ENCODE data around the gene VKORC1.
A peak's percentile ranks its signal among the peaks of the same experiment; 100 is the strongest.
"Not testable (repeated sequence)": the region's sequence is repeated elsewhere in the genome, so short reads cannot be mapped to it uniquely, and the experiment has no call there.

The VKORC1 gene

GRCh38 chr16:31107465-31107867 is 12.9 kb upstream of the VKORC1 start:
- DNase-seq (ENCODE audit: low spot score), result no peak

GRCh38 chr16:31106509-31107464 is 12.2 kb upstream of the VKORC1 start:
- no peak for DNase-seq (ENCODE audit: low spot score)

- peak; percentile 53 for DNase-seq (ENCODE audit: low spot score)
Measured at GRCh38 chr16:31105677-31106213, 11.1 kb upstream of the VKORC1 start.

- DNase-seq (ENCODE audit: low spot score), result not testable (repeated sequence)
Measured at GRCh38 chr16:31100876-31101641, 6.5 kb upstream of the VKORC1 start.

GRCh38 chr16:31099860-31100638 is 5.5 kb upstream of the VKORC1 start:
- no peak for DNase-seq (ENCODE audit: low spot score)

GRCh38 chr16:31094088-31094423 is 541 bp downstream of the VKORC1 start:
- DNase-seq (ENCODE audit: low spot score), result no peak

GRCh38 chr16:31093132-31093703 is 1.4 kb downstream of the VKORC1 start:
- DNase-seq (ENCODE audit: low spot score), result no peak

DNA sequence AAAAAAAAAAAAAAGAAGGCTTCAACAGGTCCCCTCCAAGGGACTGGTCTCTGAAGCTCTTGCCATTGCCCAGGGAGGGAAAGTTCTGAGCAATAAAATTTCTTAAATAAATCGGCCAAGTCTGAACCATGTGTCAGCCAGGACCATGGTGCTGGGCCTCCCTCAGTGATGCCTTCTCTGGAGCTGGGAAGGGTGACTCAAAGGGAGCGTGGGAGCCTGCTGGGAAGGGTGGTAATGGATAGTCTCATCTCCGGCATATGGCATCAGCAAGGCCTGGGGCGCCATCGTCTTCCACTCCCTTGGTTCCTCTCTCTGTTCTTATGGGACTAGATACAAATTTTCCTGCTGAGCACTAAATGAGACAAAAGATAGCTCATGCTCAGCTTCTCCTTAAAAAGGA is 2.3 kb downstream of the VKORC1 start:
- no peak for DNase-seq (ENCODE audit: low spot score)

- DNase-seq (ENCODE audit: low spot score), result no peak
Measured at GRCh38 chr16:31090540-31090939, 4.1 kb downstream of the VKORC1 start.

- DNase-seq (ENCODE audit: low spot score), result no peak
Measured at GRCh38 chr16:31089199-31089598, 5.4 kb downstream of the VKORC1 start.

DNA sequence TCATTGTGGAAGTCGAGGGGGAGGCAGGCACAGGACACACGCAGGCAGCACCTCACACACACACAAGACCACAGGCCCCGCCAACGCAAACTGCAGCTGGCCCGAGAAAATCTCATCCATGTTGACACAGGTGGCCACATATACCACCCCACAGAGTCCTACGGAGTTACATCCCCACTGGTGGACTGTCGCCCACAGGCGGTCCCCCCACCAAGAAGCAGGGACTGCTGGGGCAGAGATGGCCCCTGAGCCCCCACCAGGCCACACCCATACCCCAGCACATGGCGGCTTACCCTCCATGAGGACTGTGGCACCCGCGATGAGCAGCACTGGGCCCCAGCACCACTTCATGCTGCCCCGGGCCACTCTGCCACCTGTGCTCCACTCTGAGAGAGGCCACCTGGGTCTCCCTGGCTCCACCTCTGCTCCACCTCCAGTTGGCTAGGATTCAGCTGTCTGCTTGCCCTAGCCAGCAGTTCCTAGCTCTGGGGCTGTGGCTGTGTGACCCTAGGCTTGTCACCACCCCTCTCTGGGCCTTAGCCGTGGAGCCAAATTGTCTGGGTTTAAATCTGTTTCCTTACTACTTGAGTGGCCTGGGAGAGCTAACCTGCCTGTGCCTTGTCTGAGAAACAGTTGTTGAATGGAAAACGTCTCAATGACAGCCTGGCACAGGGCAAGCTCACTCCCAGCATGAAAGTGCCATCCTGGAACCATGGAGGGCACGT is 6.0 kb downstream of the VKORC1 start, which contains the start of gene PRSS53:
Gene PRSS53, minus strand, starts transcription at position 485 of the 725 bp plus-strand sequence. Its CDS starts 134 bp downstream, at position 351.
- no peak for DNase-seq (ENCODE audit: low spot score)

DNA sequence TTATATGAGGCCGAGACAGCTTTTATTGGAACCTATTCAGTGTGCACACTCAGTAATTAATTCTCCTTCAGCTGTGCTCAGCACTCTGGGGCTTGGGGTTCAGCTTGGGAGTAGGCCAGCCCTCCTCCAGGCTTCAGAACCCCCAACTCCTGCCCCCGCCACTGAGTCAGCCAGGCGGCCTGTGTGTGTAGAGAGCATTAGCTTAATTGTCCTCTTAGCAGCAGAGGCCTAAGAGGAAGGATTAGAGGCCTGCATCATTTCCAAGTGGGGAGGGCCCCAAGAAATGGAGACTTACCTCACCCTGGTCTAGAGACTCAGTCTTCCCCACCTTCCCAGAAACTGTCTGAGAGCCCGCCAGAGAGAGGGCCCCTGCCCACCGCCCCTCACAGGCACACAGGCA is 6.6 kb downstream of the VKORC1 start:
- DNase-seq (ENCODE audit: low spot score), result no peak

DNA sequence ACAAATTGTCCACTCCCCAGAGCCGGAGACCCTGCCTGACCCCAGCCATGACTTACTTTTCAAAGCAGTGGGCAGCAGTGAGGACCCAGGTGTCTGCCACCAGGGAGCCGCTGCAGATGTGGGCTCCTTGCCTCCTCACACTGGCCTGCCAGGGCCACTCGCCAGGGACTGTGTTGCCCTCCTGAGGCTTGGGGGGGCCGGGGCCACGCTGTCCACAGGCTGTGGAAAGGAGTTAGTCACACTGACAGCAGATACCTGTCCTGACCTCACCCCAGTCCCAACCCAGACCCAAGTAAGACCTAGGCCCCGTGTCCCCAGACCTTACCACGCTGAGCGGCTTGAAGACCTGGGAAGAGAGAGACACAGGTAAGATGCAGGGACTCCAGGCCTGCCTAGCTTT is 7.1 kb downstream of the VKORC1 start:
- no peak for DNase-seq (ENCODE audit: low spot score)

DNA sequence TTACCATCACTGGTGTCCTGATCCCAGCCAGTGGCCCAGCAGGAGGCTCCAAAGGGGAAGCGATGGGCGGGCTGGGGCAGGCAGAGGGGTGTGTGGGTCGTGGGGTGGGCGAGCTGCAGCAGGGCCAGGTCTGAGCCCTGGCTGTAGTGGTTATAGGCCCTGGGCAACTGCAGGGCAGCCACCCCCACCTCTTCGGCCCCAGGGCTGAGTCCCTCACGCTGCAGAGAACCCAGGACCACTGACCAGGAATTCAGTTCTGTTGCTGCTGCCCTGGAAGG is 8.0 kb downstream of the VKORC1 start:
- no peak for DNase-seq (ENCODE audit: low spot score)

DNA sequence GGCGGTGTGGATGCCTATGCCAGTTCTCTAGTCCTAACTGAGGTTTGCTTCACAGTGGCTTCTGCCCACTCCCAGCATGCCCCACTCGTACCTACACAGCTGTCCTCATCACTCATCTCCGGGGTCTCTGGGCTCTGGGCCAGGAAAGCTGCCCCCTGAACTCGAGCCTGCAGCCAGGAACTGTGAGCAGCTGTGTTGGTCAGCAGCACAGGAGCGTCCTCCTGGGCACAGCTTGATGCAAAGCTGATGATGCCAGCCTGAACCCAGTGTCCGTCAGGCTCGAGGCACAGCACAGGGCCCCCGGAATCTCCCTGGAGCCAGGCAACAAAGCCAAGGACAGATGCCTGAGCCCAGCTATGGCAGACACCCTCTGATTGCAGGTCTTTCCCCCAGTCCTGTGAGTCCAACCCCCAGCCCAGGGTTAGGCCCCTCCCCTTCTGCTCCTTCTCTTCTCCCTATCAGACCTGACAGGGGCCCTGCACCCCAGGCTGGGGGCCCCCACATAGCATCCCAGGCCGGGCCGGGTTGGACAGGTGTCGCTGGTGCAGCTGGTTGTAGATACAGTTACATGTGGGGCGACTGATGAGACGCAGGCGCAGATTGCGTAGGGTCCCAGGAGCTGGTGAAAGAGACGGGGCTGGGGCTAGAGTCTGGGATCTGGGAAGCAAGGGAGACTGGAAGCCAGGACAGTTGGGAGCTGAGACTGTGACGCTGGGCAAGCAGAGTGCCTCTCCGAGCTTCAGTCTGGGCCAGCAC is 8.5 kb downstream of the VKORC1 start:
- no peak for DNase-seq (ENCODE audit: low spot score)

DNA sequence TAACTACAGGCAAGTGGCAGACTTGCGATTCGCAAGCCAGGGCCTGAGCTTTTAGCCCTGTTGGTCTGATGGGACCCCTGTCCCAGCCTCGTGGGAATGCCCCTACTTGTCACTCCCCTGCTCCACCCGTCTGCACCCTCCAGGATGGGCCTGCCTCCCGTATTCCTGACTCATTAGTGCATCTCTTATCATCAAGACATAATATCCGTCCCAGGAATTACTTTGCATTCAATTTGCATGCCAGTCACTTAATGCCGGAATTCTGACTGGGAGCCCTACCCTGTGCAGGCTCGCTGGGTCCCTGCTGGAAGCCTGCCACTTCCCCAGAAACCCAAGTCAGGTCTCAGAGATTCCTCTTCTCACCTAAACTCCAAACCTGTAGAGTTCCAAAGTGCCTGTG is 9.2 kb downstream of the VKORC1 start:
- no peak for DNase-seq (ENCODE audit: low spot score)

DNA sequence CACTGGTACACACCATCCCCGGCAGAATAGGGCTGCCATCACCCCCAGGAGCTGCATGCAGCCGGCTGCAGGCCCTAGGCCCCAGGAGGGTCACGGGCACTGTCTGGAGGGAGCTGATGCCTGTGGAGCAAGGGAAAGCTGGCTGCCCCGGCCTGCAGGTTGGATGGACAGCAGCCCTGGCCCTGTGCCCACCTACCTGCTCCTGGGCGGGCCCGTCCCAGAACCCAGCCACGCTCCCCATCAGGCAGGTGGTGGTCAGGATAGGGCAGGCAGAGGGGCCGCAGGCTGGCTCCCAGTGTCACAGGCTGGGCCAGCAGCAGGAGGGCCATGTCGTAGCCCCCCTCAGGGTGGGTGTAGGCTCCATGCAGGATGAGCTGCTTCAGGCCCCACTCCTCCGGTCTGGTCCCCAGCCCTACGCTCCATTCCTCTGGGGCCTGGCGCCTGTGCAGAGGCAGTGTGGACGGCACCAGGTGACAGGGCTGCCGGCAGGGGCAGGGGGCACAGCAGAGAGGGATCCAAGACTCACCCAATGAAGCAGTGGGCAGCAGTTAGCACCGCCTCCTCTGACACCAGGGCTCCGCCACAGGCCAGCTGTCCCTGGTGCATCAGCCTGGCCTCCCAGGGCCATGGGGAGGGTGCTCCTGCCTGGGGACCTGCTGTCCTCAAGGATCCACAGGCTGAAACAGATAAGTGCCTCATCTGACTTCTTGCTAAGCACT is 9.9 kb downstream of the VKORC1 start:
- DNase-seq (ENCODE audit: low spot score), result no peak

- no peak for DNase-seq (ENCODE audit: low spot score)
Measured at GRCh38 chr16:31083981-31084380, 10.6 kb downstream of the VKORC1 start.

GRCh38 chr16:31083556-31083955 is 11.0 kb downstream of the VKORC1 start:
- DNase-seq (ENCODE audit: low spot score), result no peak

- no peak for DNase-seq (ENCODE audit: low spot score)
Measured at GRCh38 chr16:31083081-31083480, 11.5 kb downstream of the VKORC1 start.

Data from kidney capillary endothelial cell (primary cell).